Inferior parietal cortex (tissue), 1 donor: Measurements from ENCODE around the gene F2.
"Not testable (repeated sequence)": the region's sequence is repeated elsewhere in the genome, so short reads cannot be mapped to it uniquely, and the experiment has no call there.

Experiments used
- DNase-seq: peaks from one replicate; pipeline ENCODE4 v3.0.0-alpha.2; 2016; ENCODE audit errors: extremely low spot score

The F2 gene

DNA sequence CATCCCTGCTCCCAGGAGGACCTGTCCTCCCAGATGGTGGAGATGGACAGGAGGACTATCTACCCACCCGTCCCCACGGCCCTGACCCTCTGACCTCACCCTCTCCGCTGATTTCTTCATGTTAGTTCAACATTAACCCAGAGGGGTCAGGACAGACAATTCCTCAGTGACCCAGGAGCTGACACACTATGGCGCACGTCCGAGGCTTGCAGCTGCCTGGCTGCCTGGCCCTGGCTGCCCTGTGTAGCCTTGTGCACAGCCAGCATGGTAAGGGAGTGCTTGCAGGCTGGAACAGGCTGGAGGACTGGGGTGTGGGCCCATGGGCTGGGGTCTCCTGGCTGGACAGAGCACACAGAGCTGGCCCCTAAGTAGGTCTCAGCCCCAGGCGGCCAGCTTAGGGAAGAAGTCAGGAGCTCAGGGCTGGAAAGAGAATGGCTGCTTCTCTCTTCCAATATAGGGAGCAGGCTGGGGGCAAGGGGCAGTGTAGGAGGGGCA is at the start of gene F2:
Gene F2 (plus strand): TSS at position 166 of the 495 bp plus-strand sequence. CDS start 23 bp downstream, at position 189.
- DNase-seq, result no peak

DNA sequence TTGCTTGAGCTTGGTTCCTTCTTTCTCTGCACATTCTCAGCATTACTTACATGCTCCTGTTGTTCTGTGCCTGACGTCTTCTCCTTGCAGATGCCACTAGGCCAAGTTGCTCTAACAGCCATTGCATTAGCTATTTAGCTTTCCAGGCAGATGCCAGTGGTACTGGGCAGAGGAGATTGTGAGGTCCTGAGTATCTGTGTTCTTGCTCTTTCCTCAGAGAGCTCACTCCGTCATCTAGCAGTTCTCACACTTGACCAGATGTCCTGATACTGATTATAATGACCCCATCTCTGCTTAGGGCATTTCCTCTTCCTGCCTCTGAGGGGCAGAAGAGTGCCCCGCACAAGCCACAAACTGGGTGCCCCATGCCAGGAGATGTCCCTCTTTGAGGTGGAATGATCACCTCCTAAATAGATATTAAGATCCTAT is 49.3 kb upstream of the F2 start:
- DNase-seq, result no peak

DNA sequence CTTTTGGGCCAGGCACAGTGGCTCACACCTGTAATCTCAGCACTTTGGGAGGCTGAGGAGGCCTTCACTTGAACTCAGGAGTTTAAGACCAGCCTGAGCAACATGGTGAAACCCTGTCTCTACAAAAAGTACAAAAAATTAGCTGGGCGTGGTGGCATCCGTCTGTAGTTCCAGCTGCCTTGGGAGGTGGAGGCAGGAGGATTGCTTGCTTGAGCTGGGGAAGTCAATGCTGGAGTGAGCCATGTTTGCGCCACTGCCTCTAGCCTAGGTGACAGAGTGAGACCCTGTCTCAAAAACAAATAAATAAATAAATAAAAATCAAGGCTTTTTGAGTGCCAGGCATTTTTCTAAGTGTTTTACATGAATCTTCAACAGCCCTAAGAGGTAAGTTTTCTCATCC is 48.5 kb upstream of the F2 start:
- DNase-seq, result not testable (repeated sequence)

DNA sequence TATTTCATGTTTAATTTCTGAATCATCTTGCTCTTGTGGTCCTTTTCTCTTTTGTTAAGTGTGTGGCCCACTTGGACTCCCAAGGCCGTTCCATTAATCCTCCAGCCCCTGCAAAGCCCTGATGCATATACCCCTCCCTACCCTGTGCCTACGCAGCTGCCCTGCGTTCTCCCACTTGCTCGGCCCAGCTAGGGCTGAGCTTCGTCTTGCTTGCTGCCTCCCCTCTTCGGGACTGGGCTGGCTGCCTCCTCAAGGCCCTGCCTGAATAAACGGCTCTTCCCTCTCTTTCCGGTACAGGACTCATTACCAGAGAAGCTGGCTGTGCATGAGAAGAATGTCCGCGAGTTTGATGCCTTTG is 47.1 kb upstream of the F2 start:
- DNase-seq, result no peak

DNA sequence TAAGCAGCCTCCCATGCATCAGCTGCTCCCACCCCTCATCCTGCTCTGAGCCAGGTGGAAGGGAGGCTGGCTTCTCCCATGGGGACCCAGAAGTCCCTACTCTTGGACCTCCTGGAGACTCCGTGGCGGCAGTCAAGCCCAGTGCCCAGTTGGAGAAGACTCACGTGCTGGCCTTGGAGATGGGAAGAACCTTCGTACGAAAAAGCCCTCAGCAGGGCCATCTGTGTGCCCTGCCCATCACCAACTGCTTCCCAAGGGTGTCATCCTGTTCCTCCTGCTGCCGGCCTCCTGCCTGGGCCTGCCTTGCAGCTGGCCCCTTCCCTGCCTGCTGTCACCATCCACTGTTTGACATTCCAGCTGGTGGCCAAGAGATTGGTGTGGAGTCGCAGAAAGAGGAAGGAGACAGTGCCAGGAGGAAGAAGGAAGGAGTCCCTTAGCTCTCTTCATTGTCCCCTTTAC is 46.6 kb upstream of the F2 start:
- no peak for DNase-seq

DNA sequence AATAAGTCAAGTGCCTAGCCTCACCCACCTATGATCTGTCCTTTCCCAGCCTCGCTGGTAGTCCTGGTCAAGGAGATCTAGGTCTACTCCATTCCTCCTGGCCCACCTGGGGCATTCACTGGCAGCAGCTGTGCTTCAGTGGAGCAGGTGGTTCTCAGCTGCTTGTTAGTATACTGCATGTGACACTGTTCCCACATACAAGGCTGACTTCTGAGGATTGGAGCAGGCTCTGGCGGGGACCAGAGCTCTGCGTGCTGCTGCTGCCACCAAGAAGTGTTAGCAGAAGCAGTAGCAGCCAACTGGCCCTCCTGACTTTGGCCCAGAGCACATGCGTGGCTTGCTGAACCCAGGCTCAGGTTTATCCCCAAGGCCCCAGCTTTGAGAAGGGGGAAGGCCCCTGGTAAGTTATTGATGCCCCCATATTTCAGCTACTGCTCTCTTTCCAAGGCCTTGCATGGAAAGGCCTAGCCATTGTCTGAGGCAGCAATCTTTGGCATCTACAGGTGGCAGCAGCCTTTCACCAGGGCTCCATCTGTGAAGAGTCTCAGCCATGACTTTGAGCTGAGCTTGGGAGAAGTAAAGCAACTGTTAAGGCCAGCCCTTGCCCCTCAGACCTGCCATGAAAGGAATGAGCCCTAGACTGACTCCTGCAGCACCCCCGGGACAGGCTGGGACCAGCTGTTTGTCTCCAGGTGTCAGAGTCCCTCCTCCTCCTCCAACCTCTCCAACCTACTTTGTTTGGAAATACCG is 45.1 kb upstream of the F2 start:
- DNase-seq, result no peak

DNA sequence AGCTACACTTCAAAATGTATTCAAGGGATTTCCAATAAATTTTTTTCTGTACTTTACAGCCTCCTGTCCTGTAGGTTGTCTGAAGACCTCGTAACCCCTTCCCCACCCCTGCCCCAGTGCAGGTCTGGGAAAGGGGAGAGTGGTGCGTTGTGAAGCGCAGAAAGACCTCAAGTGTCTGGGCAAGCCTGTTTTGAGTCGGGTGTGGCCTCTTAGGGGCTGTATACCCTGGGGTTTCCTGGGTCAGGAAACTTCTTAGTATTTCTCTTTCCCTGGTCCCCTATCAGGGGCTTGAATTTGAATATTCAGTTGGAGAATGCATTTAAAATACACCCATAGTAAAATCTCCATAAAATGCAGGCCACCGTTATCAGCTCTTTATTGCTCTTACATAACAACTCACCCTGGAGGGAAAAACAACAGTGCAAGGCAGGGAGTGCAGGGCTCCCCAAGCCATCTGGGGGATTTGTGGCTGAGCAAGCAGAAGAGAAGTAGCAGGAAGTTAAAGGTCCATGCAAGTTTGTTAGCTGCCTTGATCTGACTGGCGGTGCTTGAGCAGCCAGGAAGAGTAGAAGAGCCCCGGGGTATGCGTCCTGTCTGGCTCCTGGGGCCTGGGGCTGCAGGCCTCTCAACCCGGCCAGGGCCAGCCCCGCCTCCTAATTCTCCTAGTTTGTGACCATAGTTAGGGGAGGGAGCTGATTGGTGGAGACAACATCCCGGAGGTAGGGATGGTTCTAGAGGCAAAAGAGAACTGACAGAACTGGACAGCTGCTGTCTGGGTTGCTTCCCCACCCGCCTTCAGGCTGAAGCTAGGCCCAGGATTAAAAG is 44.3 kb upstream of the F2 start:
- no peak for DNase-seq

DNA sequence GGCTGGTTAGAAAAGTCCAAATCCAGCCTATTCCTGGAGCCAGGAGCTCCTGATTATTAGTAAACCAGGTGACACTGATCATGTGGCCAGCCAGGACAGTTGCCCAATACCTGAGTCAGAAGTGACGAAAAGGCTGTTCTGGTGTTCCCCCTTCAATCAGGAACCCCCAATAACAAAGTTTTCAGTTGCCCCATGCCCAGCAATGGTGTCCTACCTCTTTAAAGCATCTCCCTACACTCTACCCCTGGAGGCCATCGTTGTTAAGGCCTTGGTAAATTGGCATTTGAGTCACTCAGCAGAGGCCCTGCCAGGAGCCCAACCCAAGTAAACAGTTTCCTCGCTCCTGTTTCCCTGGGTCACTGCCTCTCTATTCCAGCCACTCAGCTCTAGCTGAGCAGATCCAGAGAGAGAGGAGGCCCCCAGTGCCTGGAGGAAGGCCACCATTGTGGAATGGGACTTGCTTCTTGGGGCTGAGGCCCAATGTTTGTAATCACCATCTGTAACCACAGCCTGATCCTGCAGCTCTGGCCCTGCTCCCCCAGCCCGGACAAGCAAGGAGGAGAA is 43.6 kb upstream of the F2 start:
- DNase-seq, result no peak

DNA sequence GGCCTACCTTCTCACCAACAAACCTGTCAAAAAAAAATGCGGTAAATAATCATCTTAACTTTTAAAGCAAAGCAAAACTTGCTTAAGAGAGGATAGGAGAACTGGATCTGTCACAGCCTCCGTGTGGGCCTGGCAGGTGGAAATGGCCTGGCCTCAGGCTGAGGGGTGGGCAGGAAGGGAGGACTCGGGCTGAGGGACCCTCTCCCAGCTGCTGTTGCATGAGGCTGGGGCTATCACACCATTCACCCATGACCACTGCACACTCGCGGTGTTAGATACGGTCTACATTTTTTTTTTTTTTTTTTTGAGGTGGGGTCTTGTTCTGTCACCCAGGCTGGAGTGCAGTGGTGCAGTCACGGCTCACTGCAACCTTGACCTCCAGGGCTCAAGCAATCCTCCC is 43.1 kb upstream of the F2 start:
- DNase-seq, result no peak

DNA sequence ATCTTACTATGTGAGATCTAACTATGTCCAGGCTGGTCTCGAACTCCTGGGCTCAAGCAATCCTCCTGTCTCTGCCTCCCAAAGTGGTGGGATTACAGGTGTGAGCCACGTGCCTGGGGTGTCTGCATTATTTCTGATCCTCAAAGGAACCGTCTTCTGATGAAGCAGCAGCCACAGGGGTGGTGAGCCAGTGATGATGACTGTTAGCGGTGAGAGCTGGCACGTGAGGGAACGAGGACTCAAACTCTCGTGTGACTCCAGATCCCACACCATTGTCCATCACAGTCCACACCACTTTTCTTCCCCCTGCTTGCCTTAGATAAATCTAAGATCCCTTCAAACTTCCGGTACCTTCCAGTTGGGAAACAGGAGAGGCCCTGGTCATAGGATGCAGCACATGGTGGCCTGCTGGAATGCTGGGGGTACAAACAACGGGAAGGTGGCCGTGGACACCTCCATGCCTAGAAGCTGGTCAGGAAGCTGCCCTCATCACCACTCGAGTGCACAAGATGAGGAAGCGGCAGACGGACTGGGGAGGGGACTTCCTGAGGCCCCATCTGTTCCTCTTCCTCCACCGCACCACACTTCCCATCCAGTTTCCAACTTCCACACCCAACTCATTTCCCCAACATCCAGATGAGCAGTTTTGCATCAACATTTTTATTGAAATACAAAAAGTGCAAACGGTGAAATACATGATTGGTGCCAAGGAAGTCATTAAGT is 42.4 kb upstream of the F2 start:
- DNase-seq, result no peak

DNA sequence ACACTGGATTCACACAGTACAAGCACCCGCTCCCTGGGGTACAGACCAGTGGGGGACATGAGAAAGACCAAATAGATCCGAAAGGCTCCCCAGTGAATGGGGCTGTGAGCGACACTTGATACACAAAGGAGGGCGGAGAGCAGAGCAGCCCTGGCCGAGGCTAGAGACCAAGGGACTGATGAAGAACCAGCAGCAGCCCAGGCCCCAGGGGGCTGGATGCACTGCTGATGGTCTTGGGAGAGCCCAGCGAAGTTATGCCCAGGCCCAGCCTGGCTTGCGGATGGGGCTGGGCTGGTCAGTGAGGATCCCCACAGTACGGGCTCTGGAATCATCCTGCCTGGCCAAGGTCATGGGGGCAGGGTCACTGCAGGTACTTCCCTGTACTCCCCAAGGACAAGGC is 41.8 kb upstream of the F2 start:
- DNase-seq, result no peak

DNA sequence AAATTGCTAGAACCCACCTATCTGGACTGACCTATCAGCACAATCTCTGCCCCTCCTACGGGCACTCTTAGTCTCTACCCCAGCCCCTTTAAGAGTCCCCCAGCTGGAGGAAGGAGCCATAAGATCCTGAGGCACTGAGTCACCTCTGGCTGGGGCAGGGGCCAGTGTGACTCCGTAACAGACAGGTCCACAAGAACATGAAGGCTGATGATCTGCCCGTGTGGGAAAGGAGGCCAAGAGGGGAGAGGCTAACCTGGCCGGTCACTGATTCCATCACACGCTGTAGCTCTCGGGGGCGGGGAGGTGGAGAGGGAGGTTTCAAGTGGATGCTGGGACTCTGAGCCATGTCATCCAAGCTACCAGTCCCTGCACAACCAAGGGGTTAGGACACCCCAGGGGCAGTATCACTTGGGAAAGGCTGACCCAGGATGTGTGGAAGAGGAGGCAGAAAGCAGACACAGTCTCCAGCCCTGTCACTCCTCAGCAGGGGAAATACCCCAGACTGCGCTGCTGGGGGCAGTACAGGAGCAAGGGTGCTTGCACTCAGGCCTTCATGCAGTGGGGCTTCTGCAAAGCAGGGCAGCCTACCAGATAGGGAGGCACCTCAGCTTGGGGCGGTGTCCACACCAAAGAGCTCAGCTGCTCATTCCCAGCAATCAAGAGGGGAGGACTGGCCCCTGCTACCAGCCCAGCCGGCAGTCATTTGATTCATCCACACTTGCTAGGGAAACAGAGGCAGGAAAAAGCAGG is 40.8 kb upstream of the F2 start:
- DNase-seq, result no peak

DNA sequence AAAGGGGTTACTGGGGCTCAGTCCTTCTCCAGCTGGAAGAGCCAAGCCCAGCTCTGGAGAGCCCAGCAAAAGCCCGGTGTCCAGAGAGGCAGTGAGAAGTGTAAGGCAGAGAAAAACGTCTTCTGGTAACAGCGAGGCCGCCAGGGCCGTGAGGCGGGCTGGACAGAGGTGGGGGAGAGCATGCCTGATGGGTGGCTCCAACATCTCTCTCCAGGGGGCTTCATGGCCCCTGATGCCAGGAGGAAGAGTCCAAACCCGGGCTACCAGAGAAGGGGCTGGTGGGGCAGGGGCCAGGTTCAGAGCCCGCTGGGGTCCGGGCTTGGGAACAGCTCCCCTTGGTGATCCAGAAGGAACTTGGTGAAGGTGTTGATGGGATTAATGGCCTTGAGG is 40.3 kb upstream of the F2 start:
- no peak for DNase-seq

DNA sequence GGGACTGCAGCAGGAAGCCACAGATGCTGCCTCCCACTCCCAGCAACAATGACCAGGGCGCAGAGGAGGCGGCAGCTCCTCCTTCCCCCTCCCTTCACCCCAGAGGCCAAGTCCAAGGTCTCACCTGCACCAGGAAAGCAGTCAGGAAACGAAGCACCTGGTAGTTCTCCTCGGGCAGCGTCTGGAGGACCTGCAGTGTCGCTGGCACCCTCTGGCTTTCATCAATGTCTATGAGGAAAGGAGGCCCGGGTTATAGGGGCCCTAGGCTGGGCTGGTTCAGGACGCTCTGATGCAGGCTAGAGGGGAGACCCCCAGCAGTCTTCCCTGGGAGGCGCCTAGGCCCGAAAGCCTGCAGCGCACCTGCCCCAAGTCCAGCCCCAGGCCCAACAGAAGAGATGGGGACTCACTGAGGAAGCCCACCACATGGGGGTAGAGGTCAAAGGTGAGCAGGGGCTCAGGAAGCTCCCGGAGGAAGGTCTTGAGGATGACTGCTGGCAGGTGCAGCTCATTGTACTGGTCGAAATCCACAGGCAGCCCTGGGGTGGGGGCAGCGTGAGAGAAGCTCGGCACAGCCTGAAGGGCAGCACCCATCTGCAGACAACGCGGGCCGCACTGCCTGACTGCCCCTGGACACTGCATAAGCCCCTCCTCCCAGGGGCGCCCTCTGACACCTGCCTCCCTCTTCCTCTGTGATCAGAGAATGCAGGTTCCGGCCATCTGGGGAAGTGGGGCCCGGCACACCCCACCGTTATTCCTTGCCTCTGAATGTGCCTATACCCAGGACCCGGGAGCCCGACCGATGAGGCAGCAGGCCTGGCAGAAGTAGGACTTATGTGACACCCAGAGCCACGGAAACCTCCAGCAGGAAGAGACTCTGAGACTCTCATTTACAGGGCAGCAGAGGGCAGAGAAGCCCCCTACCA is 39.5 kb upstream of the F2 start:
- DNase-seq, result no peak

DNA sequence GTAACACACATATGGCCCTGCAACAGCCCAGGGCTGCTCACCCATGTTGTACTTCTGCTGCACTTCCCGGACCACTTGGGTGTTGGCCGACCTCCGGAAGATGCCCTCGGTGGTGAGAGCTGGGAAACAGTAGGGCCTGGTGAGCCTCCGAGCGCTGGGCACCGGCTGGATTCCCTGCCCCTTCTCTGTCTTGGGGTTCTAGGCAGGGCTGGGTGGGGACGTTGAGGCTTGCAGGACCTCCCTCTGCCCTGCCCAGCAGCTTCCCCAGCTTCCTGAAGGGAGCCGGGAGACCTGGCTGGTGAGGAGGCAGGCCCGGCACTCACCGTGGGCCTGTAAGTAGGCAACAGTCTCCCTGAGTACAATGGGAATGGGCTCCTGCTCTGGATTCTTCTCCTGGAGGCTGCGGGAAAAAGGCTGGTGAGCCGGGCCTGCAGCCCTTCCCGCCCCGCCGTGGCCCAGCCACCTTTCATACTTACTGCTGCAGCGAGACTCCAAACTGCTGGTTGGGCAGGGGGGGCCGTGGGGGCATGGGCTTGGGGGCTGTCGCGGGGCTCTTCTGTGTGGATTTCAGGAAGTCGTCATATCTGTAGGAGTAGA is 38.8 kb upstream of the F2 start:
- no peak for DNase-seq

DNA sequence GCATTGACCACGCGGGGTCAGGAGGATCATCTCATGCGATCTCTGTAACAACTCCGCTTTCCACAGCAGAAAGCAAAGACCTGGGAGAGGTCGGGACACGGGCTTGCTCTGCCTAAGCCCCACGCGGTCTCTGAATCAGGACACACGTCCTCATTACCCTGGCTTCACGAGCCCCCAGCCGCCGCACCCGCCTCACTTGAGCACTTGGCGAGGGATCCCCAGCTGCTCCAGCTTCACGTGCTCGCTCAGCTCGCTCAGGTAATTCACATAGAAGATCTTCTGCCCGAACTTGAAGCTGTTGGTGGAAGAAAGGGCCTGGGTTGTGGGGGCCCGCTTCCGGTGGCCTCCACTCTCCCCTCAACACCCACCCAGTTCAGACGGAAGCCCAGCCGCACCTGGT is 38.2 kb upstream of the F2 start:
- no peak for DNase-seq

DNA sequence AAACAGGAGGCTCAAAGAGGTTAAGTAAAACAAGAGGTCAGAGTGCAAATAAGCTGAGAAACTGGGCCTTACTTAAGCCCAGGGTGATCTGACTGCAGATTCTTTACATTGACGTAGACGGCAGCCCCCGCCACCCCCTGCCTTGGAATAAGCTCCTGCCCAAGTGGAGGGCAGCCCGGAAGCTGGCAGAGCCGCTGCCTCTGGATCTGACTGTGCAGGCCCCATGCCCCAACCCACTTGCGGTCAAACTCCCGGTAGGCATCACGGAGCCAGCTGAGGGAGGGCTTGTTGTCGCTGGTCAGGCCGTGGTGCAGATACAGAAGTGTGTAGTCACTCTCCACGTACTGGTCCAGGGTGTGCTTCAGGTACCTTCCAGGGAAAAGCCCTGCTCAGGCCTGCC is 37.2 kb upstream of the F2 start:
- DNase-seq, result no peak

DNA sequence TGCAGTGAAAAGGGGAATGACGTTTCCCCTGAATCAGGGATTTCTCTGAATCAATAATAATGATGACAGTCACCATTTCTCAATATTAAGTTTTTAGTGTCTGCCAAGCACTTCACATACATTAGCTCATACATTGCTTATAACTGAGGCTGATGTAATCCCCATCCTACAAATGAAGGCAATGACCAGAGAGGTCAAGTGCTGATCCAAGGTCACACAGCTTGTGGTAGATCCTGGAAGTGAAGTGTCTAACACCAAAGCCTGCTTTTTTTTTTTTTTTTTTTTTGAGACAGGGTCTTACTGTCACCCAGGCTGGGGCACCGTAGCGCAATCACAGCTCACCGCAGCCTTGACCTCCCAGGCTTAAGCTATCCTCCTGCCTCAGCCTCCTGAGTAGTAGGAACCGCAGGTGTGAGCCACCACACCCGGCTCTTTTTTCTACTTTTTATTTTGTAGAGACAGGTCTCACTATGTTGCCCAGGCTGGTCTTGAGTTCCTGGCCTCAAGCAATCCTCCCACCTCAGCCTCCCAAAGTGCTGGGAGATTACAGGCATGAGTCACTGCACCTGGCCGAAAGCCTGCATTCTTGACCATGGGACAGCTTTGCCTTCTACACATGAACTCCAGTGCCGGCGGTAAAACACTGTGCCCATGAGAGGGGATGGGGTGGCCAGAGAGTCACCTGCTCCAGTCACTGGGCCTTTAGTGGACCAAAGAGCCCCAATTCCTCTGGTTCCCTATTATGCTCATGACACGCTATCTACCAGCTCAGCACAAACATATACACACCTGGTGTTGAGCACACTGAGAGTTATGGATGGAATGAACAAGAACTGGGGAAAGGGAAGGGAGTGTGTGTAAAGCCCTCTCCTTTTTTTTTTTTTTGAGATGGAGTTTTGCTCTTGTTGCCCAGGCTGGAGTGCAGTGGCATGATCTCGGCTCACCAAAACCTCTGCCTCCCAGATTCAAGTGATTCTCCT is 36.0 kb upstream of the F2 start:
- DNase-seq, result no peak

DNA sequence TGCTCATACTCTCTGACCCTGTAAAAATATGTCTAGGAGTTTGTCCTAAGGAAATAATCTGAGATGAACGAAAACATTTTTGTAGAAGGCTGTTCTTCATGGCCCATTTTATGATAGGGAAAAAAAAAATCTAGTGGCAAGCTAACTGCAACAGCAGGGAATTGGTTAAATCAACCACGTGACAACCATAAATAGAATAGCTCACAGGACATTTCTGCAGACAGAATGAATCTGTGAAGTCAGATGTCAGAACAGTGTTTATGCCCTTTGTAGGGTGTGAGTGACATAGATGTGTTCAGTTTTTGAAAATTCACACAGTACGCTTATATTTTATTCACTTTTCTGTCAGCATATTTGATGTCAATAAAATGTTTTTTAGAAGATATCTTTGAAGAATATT is 34.6 kb upstream of the F2 start:
- DNase-seq, result peak; percentile 77
